ENCODE results near the gene NR2F1-AS1. TPM values are rescaled to one million over a fixed set of nuclear protein-coding genes. Genes with fewer than 3 reads are reported as not detected.
A peak's percentile ranks its signal among the peaks of the same experiment; 100 is the strongest.
"Not testable (repeated sequence)": the region's sequence is repeated elsewhere in the genome, so short reads cannot be mapped to it uniquely, and the experiment has no call there.

Gene NR2F1-AS1
- total RNA-seq, 1 experiment from 2014 or later, result 23.0 TPM

DNA sequence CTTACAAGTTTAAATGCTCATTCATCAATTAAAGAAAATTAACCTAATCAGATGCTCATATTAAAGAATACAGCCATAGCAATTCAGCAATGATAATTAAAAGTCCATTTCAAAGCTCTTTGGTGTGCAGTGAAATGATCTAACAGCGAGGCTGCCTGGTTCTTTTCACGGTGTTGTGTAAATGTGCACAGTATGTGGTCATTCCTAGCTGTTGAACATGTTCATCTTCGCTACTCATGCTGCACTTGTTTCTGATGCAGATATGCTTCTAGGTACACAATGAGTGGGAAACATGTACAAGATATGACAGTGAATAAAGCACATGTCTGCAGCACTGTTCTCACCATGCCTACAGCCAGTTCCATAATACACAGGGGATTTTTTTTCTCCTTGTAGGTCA, 163.5 kb downstream of the NR2F1-AS1 start:
- in situ Hi-C loops (cut with HindIII; ENCODE audit: low sequenced_read_pairs), result no loop called here
- DNase-seq (ENCODE audit: low spot score), result no peak

GRCh38 chr5:93415819-93416218, 165.2 kb downstream of the NR2F1-AS1 start:
- in situ Hi-C loops (cut with HindIII; ENCODE audit: low sequenced_read_pairs), result no loop called here
- DNase-seq (ENCODE audit: low spot score), result no peak

DNA sequence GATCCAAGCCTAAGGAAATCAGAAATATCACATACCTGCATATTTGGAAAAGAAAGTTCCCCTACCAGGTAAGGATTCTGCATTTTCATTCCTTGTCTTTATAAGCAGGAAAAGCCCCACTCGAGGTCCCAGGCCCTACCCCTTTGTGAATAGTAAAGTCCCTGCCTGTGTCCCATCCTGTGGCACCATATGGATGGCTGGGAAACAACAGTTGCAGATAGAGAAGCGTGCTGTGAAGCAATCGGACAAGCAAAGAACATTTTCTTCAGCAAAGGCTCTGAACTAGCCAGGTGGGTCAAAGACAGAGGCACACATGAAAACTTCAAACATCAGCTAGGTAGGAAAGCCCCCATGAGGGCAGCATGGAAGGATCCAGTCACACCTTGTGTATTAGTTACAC, 169.3 kb downstream of the NR2F1-AS1 start:
- peak; percentile 62 for DNase-seq (ENCODE audit: low spot score)
- in situ Hi-C loops (cut with HindIII; ENCODE audit: low sequenced_read_pairs), result no loop called here

DNA sequence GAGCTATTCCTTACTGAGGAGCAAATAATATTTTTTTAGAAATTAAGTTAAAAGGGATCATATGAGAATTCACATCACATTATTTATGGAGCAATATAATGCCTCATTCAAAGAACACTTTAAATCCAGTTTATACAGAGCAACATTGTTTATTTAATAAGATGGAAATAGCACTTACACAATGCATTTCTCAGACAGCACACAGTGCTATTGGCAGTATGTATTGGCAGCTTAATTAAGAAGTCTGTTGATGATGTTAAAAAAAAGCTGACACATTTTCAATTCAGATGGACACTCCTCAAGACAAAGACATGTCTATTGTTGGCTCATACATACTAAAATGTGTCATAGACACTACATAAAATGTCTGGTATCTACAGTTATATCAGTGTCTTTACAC, 171.3 kb downstream of the NR2F1-AS1 start:
- in situ Hi-C loops (cut with HindIII; ENCODE audit: low sequenced_read_pairs), result no loop called here
- no peak for DNase-seq (ENCODE audit: low spot score)

DNA sequence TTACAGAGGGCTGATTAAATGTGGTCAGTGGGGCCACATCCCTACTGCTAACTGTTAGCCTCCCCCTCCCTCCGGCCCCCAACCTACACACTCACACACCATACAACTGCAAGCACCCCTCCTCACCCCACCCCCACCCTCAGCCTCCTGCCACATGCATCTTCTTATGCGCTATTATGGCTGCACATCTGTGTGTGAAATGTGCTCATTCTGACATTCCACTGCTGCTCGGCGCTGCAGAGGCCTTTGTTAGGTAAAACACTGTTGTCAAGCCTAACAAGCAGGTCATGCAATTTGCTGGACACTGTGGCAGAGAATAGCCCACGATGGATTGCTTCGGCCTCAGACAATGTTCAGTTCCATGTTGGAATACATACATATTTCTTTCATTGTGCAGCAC, 173.6 kb downstream of the NR2F1-AS1 start:
- no peak for DNase-seq (ENCODE audit: low spot score)
- in situ Hi-C loops (cut with HindIII; ENCODE audit: low sequenced_read_pairs), result no loop called here

DNA sequence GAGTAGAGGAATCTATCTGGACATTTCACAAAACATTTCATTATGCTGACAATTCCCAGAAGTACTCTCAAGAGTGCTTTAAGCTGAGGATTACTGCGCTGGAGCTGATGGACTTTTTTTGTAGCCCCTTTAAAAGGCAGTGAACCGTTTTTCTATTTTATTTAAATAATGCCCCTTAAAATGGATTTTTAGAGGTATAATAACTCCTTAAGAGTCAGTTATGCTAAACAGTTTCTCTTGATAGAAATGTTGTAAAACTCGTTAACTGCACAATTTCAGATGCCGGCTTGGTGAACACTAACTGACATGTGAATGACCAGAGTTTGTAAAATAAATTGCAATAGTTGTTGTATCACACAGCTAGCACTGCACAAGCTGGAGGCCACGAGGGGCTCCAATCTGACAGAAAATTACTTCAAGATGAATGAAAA, 174.0 kb downstream of the NR2F1-AS1 start:
- in situ Hi-C loops (cut with HindIII; ENCODE audit: low sequenced_read_pairs), result no loop called here
- no peak for DNase-seq (ENCODE audit: low spot score)

DNA sequence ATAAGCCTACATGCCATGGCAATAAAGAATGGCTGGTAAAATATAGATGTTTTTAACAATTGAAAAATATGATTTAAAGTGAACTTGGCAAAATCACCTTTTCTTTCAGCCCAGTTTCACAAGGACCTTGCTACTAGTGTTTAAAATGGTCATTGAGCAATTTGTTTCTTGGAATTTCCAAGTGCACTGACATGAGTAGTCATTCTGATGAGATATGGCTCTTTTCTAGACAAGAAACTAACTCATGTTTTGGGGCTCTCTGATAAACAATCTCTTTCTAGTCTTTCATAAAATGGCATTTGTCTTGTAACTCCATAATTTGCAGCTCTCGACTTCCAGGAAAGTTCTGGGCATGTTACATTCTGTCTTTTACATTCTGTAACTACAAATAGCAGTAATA, 176.8 kb downstream of the NR2F1-AS1 start:
- in situ Hi-C loops (cut with HindIII; ENCODE audit: low sequenced_read_pairs), result no loop called here
- no peak for DNase-seq (ENCODE audit: low spot score)

- no peak for DNase-seq (ENCODE audit: low spot score)
- in situ Hi-C loops (cut with HindIII; ENCODE audit: low sequenced_read_pairs), result no loop called here
Measured at GRCh38 chr5:93403141-93403928, 177.7 kb downstream of the NR2F1-AS1 start.

GRCh38 chr5:93402451-93402850, 178.6 kb downstream of the NR2F1-AS1 start:
- DNase-seq (ENCODE audit: low spot score), result no peak
- in situ Hi-C loops (cut with HindIII; ENCODE audit: low sequenced_read_pairs), result no loop called here

- no peak for DNase-seq (ENCODE audit: low spot score)
- in situ Hi-C loops (cut with HindIII; ENCODE audit: low sequenced_read_pairs), result no loop called here
Measured at GRCh38 chr5:93401634-93402213, 179.3 kb downstream of the NR2F1-AS1 start.

GRCh38 chr5:93399675-93400074, 181.3 kb downstream of the NR2F1-AS1 start:
- no peak for DNase-seq (ENCODE audit: low spot score)
- in situ Hi-C loops (cut with HindIII; ENCODE audit: low sequenced_read_pairs), result no loop called here

- no peak for DNase-seq (ENCODE audit: low spot score)
- in situ Hi-C loops (cut with HindIII; ENCODE audit: low sequenced_read_pairs), result no loop called here
Measured at GRCh38 chr5:93395971-93396379, 185.0 kb downstream of the NR2F1-AS1 start.

DNA sequence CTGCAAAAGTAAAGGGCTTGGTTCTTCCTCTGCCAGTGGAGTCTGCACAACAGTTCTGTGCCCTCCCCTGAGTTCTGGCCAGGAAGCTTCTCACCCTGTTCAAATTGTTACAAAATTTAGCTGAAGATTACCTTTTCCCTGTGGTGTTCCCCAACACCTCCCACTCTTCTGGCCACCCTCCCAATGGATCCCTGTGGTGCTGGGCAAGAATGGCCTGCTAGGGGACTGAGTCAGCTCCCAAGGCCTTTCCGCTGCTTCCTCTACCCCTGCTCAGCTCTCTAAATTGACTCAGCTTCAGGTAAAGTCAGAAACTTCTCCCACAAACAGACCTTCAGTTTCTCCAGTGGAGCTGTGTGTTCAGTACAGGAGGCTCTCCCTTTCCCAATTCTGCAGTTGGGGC, 186.0 kb downstream of the NR2F1-AS1 start:
- in situ Hi-C loops (cut with HindIII; ENCODE audit: low sequenced_read_pairs), result no loop called here
- no peak for DNase-seq (ENCODE audit: low spot score)

DNA sequence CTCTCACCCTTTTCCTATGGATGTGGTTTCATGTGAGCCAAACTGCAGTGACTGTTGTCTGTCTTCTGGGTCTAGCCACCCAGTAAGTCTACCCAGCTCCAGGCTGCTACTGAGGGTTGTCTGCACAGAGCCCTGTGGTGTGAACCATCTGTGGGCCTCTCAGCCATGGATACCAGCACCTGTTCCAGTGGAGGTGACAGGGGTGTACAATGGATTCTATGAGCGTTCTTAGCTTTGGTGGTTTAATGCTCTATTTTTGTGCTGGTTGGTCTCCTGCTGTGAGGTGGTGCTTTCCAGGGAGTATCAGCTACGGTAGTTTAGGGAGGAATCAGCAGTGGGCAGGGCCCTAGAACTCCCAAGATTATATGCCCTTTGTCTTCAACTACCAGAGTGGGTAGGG, 186.7 kb downstream of the NR2F1-AS1 start:
- DNase-seq (ENCODE audit: low spot score), result no peak
- in situ Hi-C loops (cut with HindIII; ENCODE audit: low sequenced_read_pairs), result no loop called here

GRCh38 chr5:93391169-93391568, 189.8 kb downstream of the NR2F1-AS1 start:
- DNase-seq (ENCODE audit: low spot score); in situ Hi-C loops (cut with HindIII; ENCODE audit: low sequenced_read_pairs): not testable (repeated sequence)

DNA sequence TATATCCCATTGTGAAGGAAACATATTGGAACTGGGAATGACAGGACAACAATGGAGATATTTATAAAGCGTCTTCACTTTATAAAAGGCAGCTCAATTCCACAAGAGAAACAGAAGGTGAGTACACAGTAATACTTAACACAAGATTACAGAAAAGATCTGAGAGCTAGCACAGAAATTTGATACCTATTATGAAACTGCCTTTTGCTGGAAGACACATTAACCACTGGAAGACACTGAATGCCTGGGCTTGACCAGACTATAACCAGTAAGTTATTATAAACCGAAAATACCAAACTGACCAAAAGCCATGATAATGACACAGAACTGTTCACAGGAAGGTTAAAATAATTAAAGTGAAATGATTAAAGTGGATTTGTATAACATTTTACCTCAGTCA, 195.4 kb downstream of the NR2F1-AS1 start:
- no peak for DNase-seq (ENCODE audit: low spot score)
- in situ Hi-C loops (cut with HindIII; ENCODE audit: low sequenced_read_pairs), result no loop called here

GRCh38 chr5:93384995-93385394, 196.0 kb downstream of the NR2F1-AS1 start:
- in situ Hi-C loops (cut with HindIII; ENCODE audit: low sequenced_read_pairs), result no loop called here
- no peak for DNase-seq (ENCODE audit: low spot score)

DNA sequence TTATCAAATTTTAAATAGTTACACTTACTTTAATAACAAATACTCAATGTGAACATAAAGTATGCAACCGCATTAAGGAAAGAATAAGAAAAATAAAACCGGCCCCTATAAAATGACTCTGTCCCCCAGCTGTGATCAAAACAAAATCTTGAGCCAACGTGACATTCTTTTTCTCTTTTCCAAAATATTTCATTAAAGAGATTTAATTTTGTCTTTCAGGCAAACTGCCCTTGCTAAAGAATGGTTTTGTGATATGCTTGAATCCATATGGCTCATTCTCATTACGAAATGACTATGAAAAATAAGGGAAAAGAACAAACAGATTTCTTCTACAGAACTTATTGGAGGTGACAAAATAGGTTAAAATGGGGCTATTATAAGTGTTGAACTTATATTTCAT, 197.0 kb downstream of the NR2F1-AS1 start:
- no peak for DNase-seq (ENCODE audit: low spot score)
- in situ Hi-C loops (cut with HindIII; ENCODE audit: low sequenced_read_pairs), result no loop called here

- no peak for DNase-seq (ENCODE audit: low spot score)
- in situ Hi-C loops (cut with HindIII; ENCODE audit: low sequenced_read_pairs), result no loop called here
Measured at GRCh38 chr5:93382188-93382825, 198.7 kb downstream of the NR2F1-AS1 start.

DNA sequence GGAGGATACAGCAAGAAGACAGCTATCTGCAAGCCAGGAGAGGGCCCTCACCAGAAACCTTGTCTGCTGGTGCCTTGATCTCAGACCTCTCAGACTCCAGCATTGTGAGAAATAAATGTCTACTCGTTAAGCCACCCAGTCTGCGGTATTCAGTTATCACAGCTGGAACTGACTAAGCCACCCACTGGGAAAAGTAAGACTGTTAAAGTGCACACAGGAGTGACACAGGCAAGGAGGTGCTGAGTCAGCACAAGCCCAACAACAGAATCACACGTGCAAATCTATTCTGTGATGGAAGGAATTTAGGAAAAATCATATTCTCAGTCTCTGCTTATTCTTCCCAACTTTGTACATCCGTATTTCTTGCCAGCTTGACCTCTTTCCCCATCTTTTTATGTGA, 200.0 kb downstream of the NR2F1-AS1 start:
- DNase-seq (ENCODE audit: low spot score), result no peak
- in situ Hi-C loops (cut with HindIII; ENCODE audit: low sequenced_read_pairs), result no loop called here

Measured in G401 (cell line).